Activated CD8-positive, alpha-beta memory T cell treated with anti-CD3 and anti-CD28 coated beads for 24 hours (primary cell): Measurements from ENCODE around the gene HYI.
"Not testable (repeated sequence)": the region's sequence is repeated elsewhere in the genome, so short reads cannot be mapped to it uniquely, and the experiment has no call there.

ENCODE experiments used
- DNase-seq: peaks from one replicate; pipeline ENCODE4 v3.0.0-alpha.2; 2020

The HYI gene

GRCh38 chr1:43453442-43454269 is at the start of gene HYI:
TSS of gene HYI (minus strand) at chr1:43453931. CDS start at chr1:43453793, 138 bp downstream.
- peak; percentile 82 for DNase-seq

GRCh38 chr1:43501806-43502205 is 48.1 kb upstream of the HYI start:
- not testable (repeated sequence) for DNase-seq

- DNase-seq: no peak
Observed at GRCh38 chr1:43499898-43500297, 46.2 kb upstream of the HYI start.

GRCh38 chr1:43495204-43495603 is 41.5 kb upstream of the HYI start:
- DNase-seq: no peak

- no peak for DNase-seq
Observed at GRCh38 chr1:43493661-43494450, 40.1 kb upstream of the HYI start.

- DNase-seq: no peak
Observed at GRCh38 chr1:43492826-43493225, 39.1 kb upstream of the HYI start.

GRCh38 chr1:43491061-43491460 is 37.3 kb upstream of the HYI start:
- DNase-seq: no peak

- no peak for DNase-seq
Observed at GRCh38 chr1:43488165-43488564, 34.4 kb upstream of the HYI start.

- no peak for DNase-seq
Observed at GRCh38 chr1:43484367-43484766, 30.6 kb upstream of the HYI start.

GRCh38 chr1:43482215-43482614 is 28.5 kb upstream of the HYI start:
- DNase-seq: no peak

GRCh38 chr1:43481491-43481890 is 27.8 kb upstream of the HYI start:
- no peak for DNase-seq

GRCh38 chr1:43479414-43479813 is 25.7 kb upstream of the HYI start:
- DNase-seq: no peak

- DNase-seq: no peak
Observed at GRCh38 chr1:43477716-43478115, 24.0 kb upstream of the HYI start.

- not testable (repeated sequence) for DNase-seq
Observed at GRCh38 chr1:43475611-43476401, 22.1 kb upstream of the HYI start.

GRCh38 chr1:43473463-43473862 is 19.7 kb upstream of the HYI start:
- no peak for DNase-seq

- DNase-seq: not testable (repeated sequence)
Observed at GRCh38 chr1:43472463-43473151, 18.9 kb upstream of the HYI start.

GRCh38 chr1:43472087-43472462 is 18.3 kb upstream of the HYI start:
- DNase-seq: no peak

- no peak for DNase-seq
Observed at GRCh38 chr1:43469932-43470331, 16.2 kb upstream of the HYI start.

- no peak for DNase-seq
Observed at GRCh38 chr1:43468414-43468813, 14.7 kb upstream of the HYI start.

GRCh38 chr1:43466403-43466802 is 12.7 kb upstream of the HYI start:
- no peak for DNase-seq

- no peak for DNase-seq
Observed at GRCh38 chr1:43465505-43466067, 11.9 kb upstream of the HYI start.
